HG02870 (cell line): Measurements from ENCODE around the gene UBL7.
A peak's percentile ranks its signal among the peaks of the same experiment; 100 is the strongest.

Source experiments
- ATAC-seq: cut with Tn5 transposase; IDR thresholded peaks from one replicate; pipeline ENCODE4 v1.9.1; 2021; ENCODE audit warnings: mild to moderate bottlenecking, moderate library complexity; ENCODE audit not compliant: unreplicated experiment

UBL7 gene

DNA sequence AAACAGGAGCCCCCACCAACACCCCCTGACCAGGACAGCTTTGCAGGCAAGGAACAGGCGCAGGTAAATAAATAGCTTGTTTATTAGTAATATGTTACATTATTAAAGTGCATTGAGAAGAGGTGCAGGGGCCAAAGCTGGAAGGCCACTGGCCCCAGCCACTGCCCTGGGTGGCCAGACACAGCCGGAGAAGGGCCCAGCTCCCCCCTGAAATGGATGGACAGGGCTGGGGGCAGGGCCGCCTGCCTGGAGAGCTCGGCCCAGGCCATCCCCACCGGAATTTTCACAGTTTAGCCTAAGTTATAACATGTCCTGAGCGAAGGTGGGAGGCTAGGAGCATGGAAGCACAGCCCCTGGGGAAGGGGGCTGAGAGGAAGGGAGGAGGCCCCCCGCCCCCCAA, 51.7 kb downstream of the UBL7 start:
- ATAC-seq: no peak

DNA sequence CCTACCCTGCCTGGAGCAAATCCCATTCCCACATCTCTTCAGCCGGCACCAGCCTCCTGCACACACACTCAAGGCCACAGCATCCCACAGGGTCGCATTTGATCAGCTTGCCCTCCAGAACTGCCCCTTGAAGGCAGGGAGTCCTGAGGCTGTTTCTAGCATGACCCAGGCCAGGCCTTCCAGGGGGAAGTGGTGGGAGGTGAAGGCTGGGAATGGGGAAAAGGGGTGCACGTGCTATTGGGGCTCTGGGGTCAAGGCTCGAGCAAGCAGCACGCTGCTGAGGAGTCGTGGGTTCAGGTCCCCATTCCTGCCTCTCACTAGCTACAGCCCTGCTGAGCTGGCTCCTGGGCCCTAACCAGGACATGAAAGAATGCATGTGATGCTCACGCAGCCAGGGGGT, 52.1 kb downstream of the UBL7 start:
- ATAC-seq: no peak

DNA sequence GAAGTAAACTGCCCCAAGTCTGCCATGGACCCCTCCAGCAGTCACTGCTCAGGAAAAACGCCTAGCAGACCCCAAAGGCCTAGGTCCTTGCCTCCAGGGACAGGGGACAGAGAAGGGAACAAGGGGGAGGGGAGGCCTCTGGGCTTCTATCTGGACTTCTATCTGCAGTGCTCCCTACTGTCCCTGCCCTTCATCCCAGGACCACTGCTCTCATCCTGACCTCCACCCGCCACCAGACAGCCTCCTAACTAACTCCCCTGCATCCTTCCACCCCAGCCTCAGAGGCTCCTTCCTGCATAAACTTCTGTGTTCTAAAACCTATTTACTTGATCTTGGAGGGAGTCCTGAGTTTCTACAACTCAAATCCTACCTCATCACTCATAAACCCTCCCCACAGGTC, 52.6 kb downstream of the UBL7 start:
- no peak for ATAC-seq

DNA sequence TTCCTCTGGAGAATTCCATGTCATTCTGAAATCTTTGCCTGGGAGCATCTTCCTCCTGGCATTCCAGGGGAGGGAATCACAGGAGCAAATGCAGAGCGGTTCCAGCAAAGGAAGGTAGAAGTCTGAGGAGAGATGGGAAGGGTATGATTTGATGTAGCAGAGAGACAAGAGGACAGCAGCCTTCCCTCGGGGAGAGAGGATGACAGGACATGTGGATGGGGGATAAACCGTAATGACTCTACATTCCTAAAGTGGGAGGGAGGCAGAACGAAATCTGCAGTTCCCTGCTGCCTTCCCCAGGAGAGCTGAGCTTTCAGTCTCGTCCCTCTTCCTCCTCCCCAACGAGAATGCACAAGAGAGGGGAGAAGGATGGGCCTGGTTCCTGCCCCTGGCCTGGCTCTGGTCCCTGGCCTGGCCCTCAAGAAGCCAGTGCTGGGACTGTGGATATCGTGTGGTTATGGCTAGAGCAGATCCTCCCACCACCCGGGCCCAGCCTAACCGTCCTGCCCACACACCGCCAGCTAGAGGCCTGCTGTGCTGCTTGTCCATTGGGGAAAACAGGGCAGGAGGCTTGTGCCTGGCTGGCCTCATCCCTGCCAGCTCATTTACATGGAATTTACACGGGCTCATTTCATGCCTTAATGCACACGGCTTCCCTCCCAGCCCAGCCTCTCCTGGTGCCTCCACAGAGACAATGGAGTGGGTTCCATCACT, 53.8 kb downstream of the UBL7 start:
- no peak for ATAC-seq

DNA sequence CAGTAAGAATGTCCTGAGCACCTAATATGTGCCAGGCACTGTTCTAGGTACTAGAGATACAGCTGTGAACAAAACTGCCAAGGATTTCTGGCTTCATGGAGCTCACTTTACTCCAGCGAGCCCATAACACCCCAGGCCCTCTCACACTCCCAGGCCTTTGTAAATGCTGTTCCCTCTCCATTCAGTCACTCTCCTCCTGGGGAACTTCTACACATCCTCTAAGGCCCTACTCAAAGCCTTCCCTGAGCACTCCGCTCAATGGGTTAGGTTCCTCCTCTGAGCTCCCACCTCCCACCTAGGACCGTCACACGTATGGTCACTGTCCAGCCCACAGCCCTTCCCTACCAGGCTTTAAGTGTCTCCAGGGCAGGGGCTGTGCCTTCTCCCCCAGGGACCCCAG, 54.4 kb downstream of the UBL7 start:
- ATAC-seq: no peak

DNA sequence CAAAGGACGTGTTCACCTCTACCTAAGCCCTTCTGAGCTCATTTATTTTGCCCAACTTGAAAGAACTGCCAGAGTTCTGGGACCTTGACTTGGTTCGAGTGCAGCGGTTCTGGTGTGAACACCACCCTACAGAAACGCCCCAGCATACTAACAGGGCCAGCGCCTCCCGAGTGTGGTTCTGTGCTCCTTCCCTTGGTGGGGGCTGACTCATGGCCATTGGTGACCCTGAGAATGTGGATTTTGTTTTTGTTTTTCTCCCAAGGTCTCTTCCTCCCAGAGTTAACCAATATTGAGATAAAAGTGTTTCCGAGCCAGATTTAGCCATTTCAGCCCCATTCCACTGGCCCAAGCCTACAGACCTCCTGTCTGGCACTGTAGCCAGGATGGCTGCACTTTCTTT, 55.1 kb downstream of the UBL7 start:
- ATAC-seq: no peak

DNA sequence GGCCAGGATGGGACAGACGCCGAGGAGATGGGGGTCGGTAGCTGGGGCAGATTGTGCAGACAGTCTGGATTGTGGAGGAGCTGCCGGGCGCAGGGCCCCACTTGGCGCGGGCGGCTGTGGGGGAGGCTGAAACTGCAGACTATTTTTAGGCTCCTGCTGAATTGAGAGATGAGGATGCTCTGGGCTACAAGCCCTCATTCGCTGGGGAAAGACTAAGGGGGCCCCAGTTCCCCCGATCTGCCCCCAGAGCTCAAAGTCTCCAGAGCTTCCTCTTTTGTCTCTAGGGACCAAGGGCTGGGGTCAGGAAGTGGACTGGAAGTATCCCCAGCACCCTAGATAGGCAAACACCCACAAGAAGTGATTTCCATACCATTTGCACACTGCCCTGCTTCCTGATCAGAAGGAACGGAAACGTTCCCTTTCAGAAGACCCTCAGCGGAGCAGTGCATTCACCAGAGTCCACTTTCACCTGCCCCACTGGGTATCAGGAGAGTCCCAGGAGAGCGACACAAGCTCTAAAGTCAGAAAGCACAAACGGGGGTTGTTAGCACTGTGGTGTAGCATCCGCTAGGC, 56.9 kb downstream of the UBL7 start:
- ATAC-seq: no peak

DNA sequence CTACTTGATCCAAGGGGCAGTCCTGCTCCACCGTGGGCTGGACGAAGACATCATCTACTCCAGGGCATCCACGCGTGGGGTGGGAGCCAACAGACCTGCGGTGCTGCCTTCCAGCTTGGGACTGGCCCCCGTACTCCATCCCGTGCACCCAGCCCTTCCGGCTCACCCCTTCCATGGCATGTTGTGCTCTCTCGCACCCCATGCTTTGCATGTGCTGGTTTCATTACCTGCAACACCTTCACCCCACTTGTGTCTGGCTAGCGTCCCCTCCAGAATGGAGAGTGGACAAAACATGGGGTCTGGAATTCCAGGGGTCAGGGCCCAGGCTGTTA, 57.4 kb downstream of the UBL7 start:
- ATAC-seq: no peak

DNA sequence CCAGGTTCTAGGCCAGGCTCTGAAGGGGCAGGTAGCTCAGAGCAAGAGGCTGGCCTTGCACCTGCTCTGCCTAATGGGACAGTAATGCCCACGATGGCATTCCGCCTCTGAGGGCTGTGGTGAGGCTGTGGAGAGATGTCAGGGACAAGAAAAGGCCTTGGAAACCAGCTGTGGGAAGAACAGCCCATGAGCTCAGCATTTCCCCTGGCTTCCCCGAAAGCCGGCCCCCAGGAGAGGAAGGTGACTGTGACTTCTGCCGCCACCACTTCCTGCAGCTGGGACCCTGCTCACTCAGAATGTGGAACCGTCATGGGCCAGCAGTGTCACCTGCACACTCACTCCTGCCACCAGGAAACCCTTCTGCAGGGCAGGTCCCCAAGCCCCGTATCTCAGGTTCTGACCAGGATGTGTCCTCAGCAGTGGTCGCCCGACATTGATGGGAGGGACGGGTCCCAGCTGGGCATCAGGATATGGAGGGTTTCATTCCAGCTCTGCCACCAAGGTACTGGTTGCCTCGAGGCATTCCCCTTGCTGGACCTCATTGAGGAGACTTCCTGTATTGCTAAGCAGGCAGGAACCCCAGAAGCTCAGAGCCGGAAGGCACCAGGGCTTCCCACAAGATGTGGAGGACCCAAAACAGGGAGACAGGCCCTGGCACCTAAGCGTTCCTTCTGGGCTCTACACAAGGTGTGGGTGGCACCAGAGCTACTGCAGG, 57.9 kb downstream of the UBL7 start:
- peak; percentile 30 for ATAC-seq

DNA sequence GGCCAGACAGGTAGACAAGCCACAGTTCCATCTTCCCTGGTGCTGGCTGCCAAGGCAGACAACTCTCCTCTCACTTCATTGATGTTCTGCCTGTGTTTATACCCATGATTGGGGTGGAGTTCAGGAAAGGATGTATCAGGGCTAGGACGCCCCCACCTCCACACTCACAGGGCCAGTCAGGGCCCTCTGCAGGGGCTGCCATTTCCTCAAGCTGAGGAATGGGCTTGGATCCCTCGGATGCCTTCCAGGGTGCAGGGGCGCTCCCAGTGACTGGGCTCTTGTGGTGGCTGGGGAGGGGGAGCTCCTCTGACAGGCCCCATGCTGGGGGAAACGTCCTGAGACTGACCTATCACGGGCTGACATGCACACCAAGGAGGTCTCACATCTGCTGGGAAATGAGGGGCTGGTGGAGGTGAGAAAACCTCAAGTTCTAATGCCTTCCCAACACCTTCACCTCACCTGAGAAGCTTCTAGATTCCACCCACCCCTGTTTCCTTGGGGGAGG, 58.6 kb downstream of the UBL7 start:
- no peak for ATAC-seq

DNA sequence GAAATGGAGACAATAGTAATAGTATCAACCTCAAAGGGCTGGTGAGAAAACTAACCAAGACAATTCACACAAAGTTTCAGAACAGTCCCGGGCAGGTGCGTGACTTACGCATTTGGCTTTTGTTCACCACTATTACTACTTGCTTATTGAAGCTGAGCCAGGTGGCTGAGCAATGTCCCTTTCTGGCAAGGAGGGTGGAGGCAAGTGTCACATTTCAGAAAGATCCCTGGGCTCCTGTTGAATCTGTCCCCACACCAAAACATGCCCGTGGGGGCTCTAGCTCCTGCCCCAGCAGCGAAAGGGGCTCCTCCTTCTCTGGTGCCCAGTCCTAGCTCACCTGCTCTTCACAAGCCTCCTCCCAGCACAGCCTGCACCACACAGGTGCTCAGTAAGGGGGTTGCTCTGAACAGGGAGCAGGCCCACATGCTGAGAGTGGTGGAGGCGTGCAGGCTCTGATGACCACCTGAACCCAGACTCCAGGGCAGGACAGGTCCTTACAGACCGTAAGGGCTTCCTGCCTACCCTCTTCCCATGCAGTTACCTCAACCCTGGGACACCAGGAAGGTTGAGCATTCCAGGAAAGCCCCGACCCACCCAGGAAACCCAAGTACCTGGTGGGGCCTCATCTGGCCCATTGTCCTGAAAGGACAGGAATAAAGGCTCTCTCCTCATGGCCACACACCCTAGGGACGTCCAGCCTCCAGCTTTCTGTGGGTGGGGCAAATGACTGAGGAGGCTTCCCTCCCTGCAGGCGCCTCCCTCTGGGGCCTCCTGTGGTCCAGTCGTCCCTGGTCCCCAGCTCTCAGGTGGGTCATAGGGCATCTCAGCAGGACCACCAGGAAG, 59.8 kb downstream of the UBL7 start:
- ATAC-seq: no peak

DNA sequence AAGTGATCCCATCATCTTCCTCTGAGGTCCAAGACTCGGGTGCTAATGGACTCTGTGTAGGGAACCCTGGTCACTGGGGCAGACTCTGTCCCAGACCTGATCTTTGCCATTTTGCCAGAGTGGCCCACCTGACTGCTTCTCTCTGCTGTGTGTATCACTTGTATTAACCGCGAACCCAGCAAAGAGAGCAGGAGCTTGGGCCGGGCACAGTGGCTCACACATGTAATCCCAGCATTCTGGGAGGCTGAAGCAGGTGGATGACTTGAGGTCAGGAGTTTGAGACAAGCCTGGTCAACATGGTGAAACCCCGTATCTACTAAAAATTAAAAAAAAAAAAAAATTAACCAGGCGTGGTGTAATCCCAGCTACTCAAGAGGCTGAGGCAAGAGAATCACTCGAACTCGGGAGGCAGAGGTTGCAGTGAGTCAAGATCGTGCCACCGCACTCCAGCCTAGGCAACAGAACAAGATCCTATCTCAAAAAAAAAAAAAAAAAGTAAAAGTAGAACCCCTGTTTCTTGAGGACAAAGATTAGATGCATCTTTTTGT, 60.6 kb downstream of the UBL7 start:
- ATAC-seq: no peak

DNA sequence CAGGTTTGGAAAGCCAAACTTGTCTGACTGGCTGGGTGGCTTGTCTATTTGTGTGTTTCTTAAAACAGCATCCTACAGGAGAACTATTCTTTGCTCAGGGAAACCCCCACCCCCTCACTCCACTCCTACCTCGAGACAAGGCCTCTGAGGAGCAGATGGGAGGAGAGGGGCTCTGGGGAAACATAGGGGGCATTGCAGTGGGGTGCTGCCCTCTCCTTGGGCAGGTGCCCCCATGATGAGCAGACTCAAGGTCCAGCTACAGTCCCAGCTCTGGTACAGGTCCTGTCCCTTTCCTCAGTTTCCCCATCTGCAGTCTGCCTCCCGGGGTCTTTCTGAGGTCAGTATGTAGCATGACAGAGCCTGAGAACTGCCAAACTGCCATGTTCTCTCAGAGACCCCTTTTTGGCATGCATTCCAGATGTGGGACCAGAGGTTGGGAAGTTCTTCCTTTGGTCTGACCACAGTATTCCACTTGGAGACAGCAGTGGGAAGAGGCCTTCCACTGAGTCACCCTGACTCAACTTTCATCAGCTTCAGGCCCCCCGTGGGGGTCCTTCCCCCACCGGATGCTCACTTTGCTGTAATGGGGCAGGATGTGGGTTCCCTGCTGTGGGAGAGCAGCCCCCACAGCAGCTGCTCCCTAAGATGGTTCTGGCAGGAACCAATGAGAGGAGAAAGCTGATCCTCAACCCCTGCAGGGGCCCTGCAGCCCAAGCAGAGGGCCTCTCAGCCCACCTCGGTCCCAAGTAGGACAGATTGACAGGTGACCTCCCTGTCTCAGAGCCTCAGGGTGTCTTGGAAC, 61.2 kb downstream of the UBL7 start:
- ATAC-seq: no peak

DNA sequence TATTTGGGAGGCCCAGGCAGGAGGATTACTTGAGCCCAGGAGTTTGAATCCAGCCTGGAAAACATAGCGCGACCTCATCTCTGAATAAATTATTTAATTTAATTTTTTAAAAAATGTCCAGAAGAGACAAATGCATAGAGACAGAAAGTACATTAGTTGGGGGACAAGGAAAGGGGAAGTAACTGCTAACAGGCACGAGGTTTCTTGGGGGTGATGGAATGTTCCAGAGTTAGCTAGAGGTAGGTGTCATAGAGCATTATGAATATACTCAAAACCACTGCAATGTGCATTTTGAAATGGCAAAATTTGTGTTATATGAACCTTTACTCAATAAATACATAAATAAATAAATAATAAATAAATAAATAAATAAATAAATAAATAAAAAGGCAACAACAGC, 61.9 kb downstream of the UBL7 start:
- no peak for ATAC-seq

DNA sequence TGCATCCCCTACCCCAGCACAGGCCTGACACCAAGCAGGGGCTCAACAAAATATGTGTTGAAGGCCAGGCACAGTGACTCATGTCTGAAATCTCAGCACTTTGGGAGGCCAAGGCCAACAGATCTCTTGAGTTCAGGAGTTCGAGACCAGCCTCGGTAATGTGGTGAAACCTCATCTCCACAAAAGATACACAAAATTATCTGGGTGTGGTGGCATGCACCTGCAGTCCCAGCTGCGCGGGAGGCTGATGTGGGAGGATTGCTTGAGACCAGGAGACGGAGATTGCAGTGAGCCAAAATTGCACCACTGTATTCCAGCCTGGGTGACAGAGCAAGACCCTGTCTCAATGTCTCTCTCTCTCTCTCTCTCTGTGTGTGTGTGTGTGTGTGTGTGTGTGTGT, 62.8 kb downstream of the UBL7 start:
- no peak for ATAC-seq

DNA sequence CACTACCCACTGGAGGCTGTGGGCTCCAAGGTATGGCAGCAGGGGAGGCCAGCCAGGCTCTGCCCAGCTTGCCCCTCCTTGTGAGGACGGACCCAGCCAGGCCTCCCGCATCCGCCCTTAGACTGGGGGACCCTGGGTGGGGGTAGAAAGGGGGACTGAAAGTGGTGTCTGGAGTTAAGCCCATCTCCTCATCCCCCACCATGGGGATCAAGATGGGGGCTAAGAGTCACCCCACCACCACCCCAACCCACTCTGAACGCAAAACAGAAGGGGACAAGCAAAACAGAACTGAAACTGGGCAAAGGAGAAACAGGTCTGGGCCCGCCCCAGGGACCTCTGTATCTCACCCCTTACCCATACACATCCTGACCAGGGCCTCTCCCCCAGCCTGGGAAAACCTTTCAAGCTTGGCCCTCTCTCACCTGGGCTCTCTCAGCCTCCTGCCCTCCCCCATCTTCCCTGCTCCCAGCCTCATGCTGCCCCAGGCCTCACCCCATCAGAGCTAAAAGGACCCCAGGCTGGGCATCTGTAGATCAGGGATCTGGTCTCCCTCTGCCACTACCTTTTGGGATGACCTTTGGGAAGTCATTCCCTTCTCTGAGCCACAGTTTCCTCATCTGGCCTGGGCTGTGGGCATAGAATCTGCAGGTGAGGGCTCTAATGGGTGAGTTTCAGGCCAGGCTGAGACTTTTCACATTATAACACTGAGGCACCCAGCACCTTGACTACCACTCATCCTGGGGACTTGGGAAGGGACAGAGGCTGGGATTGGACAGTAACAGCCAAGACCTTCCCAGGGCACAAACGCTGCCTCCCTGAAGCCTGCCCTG, 63.5 kb downstream of the UBL7 start:
- ATAC-seq: no peak

DNA sequence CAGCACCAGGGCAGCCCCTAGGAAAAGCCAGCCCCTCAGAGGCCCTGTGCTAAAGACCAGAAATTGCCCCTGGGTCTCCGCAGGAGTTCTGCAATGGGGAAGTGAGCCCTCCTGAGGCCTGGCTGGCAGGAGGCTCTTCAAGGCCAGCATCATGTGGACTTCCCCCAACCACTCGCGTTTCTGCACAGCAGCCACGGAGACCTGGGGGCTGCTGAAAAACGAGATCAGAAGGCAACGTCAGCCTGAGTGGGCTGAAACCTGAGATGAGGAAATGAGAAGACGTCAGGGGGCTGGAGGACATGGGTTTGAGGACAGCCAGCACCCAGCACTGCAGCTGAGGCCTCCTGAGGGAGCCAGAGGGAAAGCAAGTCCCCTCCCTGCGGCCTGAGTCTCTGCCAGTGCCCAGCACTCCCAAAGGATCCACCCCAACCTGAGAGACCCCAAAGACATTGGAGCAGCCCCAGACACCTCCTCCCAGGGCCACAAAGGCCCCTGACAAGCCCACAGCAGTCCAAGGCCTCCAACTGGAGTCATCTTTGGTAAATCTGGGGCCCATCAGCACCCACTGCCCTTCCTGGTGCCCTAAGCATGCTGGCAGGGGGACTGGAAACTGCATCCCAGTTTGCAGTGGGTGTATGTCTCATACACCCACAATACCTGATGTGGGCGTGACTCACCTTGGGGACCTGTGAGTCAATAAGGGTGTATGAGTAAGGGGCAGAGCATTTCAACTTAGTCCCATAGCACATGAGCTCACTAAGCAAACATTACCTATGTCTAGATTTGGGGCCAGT, 64.3 kb downstream of the UBL7 start:
- ATAC-seq: peak; percentile 27

DNA sequence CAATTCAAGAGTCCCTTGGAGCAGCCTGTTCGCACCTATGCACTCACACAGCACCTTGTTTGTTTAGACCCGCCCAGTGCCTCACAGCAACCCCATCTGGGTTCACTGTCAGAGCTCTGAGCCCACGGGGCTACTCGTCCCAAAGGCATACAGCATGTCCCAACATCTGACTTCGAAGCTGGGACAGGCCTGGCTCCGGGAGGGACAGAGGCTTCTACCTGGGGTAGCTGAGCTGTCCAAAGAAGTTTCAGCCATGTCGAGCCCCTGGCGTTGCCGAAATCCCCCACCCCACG, 64.9 kb downstream of the UBL7 start:
- no peak for ATAC-seq
